SK-N-MC (cell line): ENCODE results near the gene IPPK.

Source experiments
- EZH2 ChIP-seq: fragments of 200-600 bp; sonication (generic); IDR thresholded peaks from one replicate; pipeline ENCODE4 v1.6.1; 2017; ENCODE audit warnings: antibody characterized with exemption
- POLR2AphosphoS5 ChIP-seq: IDR thresholded peaks from 2 replicates; pipeline ENCODE4 v1.6.1; 2012; ENCODE audit warnings: mild to moderate bottlenecking, low read depth, low read length, borderline replicate concordance

- TF ChIP-seq POLR2AphosphoS5 (no peak), EZH2 (no peak)
Measured at GRCh38 chr9:92617195-92617813, 52.6 kb downstream of the IPPK start.
